Right lobe of liver (tissue), 6 donors: ENCODE results near the gene UBE2H. TPM values are rescaled to one million over a fixed set of nuclear protein-coding genes. Genes with fewer than 3 reads are reported as not detected.

ENCODE experiments used
- ATAC-seq, 4 donors: fragments of 200-7000 bp; cut with Tn5 transposase; one replicate each; pipeline ENCODE4 v1.9.1; 2020; ENCODE audit warnings: mild to moderate bottlenecking in 4 of 4, moderate library complexity in 4 of 4
- DNase-seq, 3 donors: peaks; one replicate each; pipeline ENCODE4 v3.0.0-alpha.2; 2020
- H3K27ac ChIP-seq, 3 donors: fragments of 200-600 bp; one replicate each; pipeline ENCODE4 v1.8.0; 2022
- H3K27me3 ChIP-seq, 2 donors: fragments of 200-600 bp; one replicate each; pipeline ENCODE4 v1.8.0; 2022
- H3K36me3 ChIP-seq, 4 donors: fragments of 200-600 bp; sonication (generic) in 1 of 4; one replicate each; pipeline versions ENCODE4 v1.5.1 to v1.8.0; 2017 to 2022; ENCODE audit warnings: control low read depth in 1 of 4
- H3K4me1 ChIP-seq, 4 donors: fragments of 200-600 bp; sonication (generic) in 1 of 4; one replicate each; pipeline versions ENCODE4 v1.5.1 to v1.8.0; 2017 to 2022; ENCODE audit warnings: control low read depth in 1 of 4
- H3K4me3 ChIP-seq, 3 donors: fragments of 200-600 bp; one replicate each; pipeline ENCODE4 v1.8.0; 2022
- H3K9me3 ChIP-seq, 4 donors: fragments of 200-600 bp; sonication (generic) in 1 of 4; one replicate each; pipeline versions ENCODE4 v1.5.1 to v1.8.0; 2017 to 2022; ENCODE audit warnings: control low read depth in 1 of 4
- POLR2A ChIP-seq: fragments of 450-650 bp; IDR thresholded peaks from one replicate; pipeline ENCODE4 v1.6.1; 2017; ENCODE audit warnings: antibody characterized with exemption, mild to moderate bottlenecking
- WGBS: methylation state at CpG from one replicate; pipeline ENCODE4 v1.1.6; 2018; ENCODE audit warnings: low coverage, low lambda C conversion rate; ENCODE audit not compliant: insufficient coverage; ENCODE audit errors: missing lambda C conversion rate; 5-methylcytosine and 5-hydroxymethylcytosine counted together
- intact Hi-C, 2 donors: fragments of 100-400 bp; cut with DNase I; formaldehyde crosslinking; loops; one replicate each; pipeline versions ENCODE4 v1.11.2 to v1.14.1; 2022
- total RNA-seq, 6 experiments: library from RNA; depleted of rRNA in 2 of 6; stranded (reverse); fragments of >200 nt in 2 of 6; fragmentation: NEBNext Ultra II Directional in 3 of 6; extraction: Animal tissue kit (Norgen Biotek cat#: 25700) in 3 of 6; gene quantifications; one replicate each; pipeline versions ENCODE4 v1.1.0 to v1.2.4, GENCODE V29; 2016 to 2023
- TF ChIP-seq, protein P1 (sequence below), 4 donors: fragments of 200-600 bp in 3 of 4; fragments of 450-650 bp in 1 of 4; IDR thresholded peaks; one replicate each; pipeline versions ENCODE4 v1.5.1 to v1.8.0; 2016 to 2022; ENCODE audit warnings: antibody characterized with exemption in 4 of 4, mild to moderate bottlenecking in 2 of 4
- donor health status: DM: no; HTN: yes; CAD: no.
- donor health status: DM: no; HTN: no; CAD: no.
- donor health status: DM: no; HTN: no; CAD: no.
- donor health status: DM: no; HTN: yes; CAD: no.
- donor health status: DM: no; HTN: yes; CAD: no.

The UBE2H gene
- total RNA-seq, 6 experiments from 2014 or later: 27.4 to 47.0 (median 35.6) TPM

DNA sequence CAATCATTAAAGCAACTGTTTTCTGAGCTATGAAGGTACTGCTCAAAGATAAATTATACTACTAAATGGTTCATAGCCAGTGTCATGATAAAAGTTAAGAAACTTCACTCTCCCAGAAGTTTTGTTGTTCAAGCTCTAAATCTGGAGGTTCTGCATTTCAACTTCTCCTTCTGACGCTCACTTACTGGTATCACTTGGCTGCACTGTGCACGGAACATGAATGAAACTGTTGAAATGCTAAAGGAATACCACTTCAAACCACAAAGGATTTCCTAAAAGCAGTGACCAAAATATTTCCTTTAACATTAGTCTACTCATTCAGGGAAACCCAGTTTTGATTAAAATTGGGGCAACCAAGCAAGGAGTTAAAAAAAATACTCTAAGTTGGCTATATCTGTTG, 93.6 kb downstream of the UBE2H start:
- 32% methylated on average over 2 of the region's 2 CpGs for WGBS
- DNase-seq (no peak), ATAC-seq (peak; percentile 35 to 55 (median 46))
- intact Hi-C loops: no loop called here
- Histone ChIP-seq H3K4me3 (no peak overlapping the region), H3K36me3 (no peaks in the 10 kb centered on the region), H3K27ac (no peak overlapping the region), H3K27me3 (no peaks in the 10 kb centered on the region), H3K4me1 (peaks cover 0 to 36% (median 0%) of the 10 kb centered on the region in 4 donors), H3K9me3 (no peaks in the 10 kb centered on the region)
- TF ChIP-seq POLR2A: no peak
- TF ChIP-seq, protein P1, sequence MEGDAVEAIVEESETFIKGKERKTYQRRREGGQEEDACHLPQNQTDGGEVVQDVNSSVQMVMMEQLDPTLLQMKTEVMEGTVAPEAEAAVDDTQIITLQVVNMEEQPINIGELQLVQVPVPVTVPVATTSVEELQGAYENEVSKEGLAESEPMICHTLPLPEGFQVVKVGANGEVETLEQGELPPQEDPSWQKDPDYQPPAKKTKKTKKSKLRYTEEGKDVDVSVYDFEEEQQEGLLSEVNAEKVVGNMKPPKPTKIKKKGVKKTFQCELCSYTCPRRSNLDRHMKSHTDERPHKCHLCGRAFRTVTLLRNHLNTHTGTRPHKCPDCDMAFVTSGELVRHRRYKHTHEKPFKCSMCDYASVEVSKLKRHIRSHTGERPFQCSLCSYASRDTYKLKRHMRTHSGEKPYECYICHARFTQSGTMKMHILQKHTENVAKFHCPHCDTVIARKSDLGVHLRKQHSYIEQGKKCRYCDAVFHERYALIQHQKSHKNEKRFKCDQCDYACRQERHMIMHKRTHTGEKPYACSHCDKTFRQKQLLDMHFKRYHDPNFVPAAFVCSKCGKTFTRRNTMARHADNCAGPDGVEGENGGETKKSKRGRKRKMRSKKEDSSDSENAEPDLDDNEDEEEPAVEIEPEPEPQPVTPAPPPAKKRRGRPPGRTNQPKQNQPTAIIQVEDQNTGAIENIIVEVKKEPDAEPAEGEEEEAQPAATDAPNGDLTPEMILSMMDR (IDR thresholded peaks at IDR 0.05): no peak

DNA sequence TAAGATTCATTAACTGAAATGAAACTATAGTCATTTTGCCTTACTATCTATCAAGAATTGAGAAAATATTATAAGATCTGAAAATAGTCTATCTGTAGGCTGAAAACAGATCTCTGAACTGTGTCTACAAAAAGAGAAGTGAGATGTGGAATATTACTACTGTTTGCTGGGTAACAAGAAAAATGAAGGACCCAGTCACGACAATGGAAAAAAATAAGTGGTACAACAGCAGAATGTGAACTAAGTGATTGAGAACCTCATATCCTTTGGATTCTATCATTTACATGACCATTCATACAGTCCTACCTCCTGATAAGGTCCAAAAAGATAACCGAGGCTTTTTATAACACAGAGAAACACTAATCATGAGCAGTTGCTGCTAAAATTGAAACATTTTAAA, 94.3 kb downstream of the UBE2H start:
- Histone ChIP-seq H3K27ac (no peak overlapping the region), H3K9me3 (no peaks in the 10 kb centered on the region), H3K36me3 (no peaks in the 10 kb centered on the region), H3K4me1 (peaks cover 0 to 34% (median under 1%) of the 10 kb centered on the region in 4 donors), H3K4me3 (no peak overlapping the region), H3K27me3 (no peaks in the 10 kb centered on the region)
- intact Hi-C loops: no loop called here
- DNase-seq (no peak), ATAC-seq (no peak)
- TF ChIP-seq, protein P1 (IDR thresholded peaks at IDR 0.05): no peak
- no peak for TF ChIP-seq POLR2A
- WGBS: 71% methylated on average over 2 of the region's 2 CpGs

DNA sequence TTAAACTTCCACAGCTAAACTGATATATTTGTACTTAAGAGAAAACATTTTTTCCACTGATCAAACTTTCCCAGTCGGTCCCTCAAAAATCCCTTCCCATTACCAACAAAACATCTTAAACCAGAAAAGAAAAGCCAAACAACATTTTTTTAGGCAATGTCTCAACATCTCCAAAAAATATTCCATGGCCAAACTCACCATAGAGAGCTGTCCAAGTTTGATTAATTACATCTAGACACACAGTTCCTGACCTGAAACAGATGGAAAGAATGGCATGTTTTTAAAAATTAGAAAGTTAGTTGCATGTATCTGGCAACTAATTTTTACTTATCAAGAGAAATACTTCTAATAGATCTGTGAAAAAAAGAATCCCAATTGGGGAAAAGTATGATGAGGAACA, 95.4 kb downstream of the UBE2H start:
- DNase-seq (no peak), ATAC-seq (no peak)
- intact Hi-C loops: no loop called here
- Histone ChIP-seq H3K27ac (no peak overlapping the region), H3K4me1 (peaks cover 0 to 46% (median 6%) of the 10 kb centered on the region in 4 donors), H3K9me3 (no peaks in the 10 kb centered on the region), H3K36me3 (no peaks in the 10 kb centered on the region), H3K4me3 (no peak overlapping the region), H3K27me3 (no peaks in the 10 kb centered on the region)
- no peak for TF ChIP-seq POLR2A
- TF ChIP-seq, protein P1 (IDR thresholded peaks at IDR 0.05): no peak
- WGBS: 85% methylated on average over 1 of the region's 1 CpG

DNA sequence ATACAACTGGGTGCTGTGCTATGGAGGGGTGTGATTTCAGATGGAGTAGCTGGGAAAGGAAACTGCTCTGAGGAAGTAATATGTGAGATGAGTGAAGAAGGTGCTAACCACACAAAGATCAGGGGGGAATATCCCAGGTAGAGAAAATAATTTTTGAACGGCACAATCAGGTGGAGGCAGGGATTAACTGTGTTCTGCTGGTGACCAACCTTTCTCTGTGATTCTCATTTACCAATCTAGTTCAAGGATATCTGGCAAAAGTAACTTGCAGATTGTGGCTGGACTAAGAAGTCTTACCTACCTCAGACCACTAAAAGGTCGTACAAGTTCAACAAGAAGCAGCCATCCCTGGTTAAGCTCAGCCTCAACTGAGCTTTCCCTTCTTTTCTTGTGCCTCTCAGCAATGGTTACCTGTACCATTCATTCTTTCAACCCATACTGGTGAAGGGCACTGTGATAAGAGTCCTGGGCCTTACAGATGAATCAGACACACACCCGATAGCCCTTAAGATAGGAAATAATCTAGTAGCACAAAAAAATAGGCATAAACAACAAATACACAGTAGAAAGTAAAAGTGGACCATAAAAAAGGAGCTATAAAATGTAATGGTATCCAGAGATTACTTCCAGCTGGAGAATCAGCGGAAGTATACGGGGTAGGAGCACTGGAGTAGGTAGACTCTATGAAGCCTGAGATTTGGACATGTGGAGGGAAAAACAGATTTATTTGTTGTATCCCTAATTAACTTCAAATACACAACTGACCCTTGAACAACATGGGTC, 96.6 kb downstream of the UBE2H start:
- no peak for ATAC-seq
- Histone ChIP-seq H3K9me3 (no peaks in the 10 kb centered on the region), H3K27me3 (no peaks in the 10 kb centered on the region), H3K4me3 (no peak overlapping the region), H3K4me1 (peaks cover 0 to 53% (median 12%) of the 10 kb centered on the region in 4 donors), H3K36me3 (no peaks in the 10 kb centered on the region), H3K27ac (no peak overlapping the region)
- WGBS: 89% methylated on average over 5 of the region's 5 CpGs
- no peak for TF ChIP-seq POLR2A
- TF ChIP-seq, protein P1 (IDR thresholded peaks at IDR 0.05): no peak
- no peak for DNase-seq
- intact Hi-C loops: no loop called here
